ENCODE measurements around the gene CDC42EP3.

The CDC42EP3 gene

GRCh38 chr2:37650548-37651093 lies 20.8 kb downstream of the CDC42EP3 start:
- no peak for TF ChIP-seq ZFX (IDR thresholded peaks at IDR 0.05)
- TF ChIP-seq, protein P1, sequence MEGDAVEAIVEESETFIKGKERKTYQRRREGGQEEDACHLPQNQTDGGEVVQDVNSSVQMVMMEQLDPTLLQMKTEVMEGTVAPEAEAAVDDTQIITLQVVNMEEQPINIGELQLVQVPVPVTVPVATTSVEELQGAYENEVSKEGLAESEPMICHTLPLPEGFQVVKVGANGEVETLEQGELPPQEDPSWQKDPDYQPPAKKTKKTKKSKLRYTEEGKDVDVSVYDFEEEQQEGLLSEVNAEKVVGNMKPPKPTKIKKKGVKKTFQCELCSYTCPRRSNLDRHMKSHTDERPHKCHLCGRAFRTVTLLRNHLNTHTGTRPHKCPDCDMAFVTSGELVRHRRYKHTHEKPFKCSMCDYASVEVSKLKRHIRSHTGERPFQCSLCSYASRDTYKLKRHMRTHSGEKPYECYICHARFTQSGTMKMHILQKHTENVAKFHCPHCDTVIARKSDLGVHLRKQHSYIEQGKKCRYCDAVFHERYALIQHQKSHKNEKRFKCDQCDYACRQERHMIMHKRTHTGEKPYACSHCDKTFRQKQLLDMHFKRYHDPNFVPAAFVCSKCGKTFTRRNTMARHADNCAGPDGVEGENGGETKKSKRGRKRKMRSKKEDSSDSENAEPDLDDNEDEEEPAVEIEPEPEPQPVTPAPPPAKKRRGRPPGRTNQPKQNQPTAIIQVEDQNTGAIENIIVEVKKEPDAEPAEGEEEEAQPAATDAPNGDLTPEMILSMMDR (conservative IDR thresholded peaks at IDR 0.05) = no peak
- no peak overlapping the region for H3K27ac ChIP-seq

GRCh38 chr2:37649518-37649917 lies 21.9 kb downstream of the CDC42EP3 start:
- no peak overlapping the region for H3K27ac ChIP-seq
- TF ChIP-seq, protein P1 (conservative IDR thresholded peaks at IDR 0.05) = no peak
- no peak for TF ChIP-seq ZFX (IDR thresholded peaks at IDR 0.05)

- H3K27ac ChIP-seq = no peak overlapping the region
- TF ChIP-seq, protein P1 (conservative IDR thresholded peaks at IDR 0.05) = no peak
- no peak for TF ChIP-seq ZFX (IDR thresholded peaks at IDR 0.05)
Measured at GRCh38 chr2:37648331-37649011, 23.0 kb downstream of the CDC42EP3 start.

DNA sequence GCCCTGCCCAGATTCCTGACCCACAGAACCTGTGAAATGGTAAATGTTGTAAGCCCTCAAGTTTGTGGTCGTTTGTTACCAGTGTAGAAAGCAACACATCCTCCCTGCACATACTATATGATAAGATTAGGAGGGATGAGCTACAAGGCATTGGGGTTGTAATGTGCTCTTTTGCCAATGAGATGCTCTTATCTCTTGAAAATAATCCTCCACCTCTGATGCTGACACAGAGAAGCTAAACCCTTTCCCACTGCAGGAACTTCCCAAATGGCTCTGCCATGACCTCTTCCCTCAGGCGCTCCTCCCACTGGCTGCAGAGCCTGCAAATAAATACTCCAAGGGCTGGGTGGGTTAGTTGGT lies 23.5 kb downstream of the CDC42EP3 start:
- no peak overlapping the region for H3K27ac ChIP-seq
- no peak for TF ChIP-seq ZFX (IDR thresholded peaks at IDR 0.05)
- TF ChIP-seq, protein P1 (conservative IDR thresholded peaks at IDR 0.05) = no peak

- no peak overlapping the region for H3K27ac ChIP-seq
- no peak for TF ChIP-seq ZFX (IDR thresholded peaks at IDR 0.05)
- TF ChIP-seq, protein P1 (conservative IDR thresholded peaks at IDR 0.05) = no peak
Measured at GRCh38 chr2:37645836-37646235, 25.6 kb downstream of the CDC42EP3 start.

DNA sequence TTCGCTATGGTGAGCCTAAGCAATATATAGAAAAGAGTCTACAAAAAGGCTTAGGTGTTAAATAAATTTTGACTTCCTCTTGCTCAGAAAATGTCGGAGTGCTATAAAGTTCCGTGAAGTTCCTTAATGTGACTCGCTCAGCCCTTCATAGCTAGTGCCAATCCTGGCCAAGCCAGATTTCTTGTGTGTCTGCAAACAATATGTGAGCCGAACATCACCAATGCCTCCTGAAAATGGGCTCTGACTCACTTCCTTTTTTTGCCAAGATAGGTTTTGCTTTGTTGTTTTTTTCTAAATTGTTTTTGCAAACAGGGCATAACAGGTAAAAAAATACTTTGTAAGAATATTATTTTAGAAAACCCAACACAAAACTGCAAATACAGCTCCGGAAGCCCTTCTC lies 26.1 kb downstream of the CDC42EP3 start:
- H3K27ac ChIP-seq = no peak overlapping the region
- TF ChIP-seq, protein P1 (conservative IDR thresholded peaks at IDR 0.05) = no peak
- TF ChIP-seq ZFX (IDR thresholded peaks at IDR 0.05) = no peak

DNA sequence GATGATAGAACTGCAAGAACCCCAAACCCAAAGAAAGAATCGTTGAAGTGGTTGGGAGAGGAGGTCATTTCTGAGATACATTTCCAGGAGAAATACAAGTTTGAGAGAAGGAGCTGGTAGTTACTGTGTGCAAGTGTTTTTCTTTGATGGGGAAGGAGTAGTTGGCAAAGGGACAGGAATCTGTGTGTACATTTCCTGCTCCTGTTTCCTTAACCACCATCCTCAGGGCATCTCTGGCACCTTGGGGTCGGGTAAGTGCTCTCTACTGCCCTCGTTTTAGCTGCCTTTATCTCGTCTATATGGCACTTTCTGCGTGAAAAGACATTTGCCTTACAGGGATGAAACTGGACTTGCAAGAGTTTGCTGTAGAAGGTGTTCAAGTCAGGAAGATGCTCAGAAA lies 27.3 kb downstream of the CDC42EP3 start:
- no peak overlapping the region for H3K27ac ChIP-seq
- TF ChIP-seq ZFX (IDR thresholded peaks at IDR 0.05) = no peak

- TF ChIP-seq, protein P1 (conservative IDR thresholded peaks at IDR 0.05) = no peak
- no peak for TF ChIP-seq ZFX (IDR thresholded peaks at IDR 0.05)
- H3K27ac ChIP-seq = no peak overlapping the region
Measured at GRCh38 chr2:37643730-37644078, 27.7 kb downstream of the CDC42EP3 start.

Measured in C4-2B (cell line).